ENCODE results near the gene NR2F6.

Gene NR2F6

GRCh38 chr19:17263712-17264640, 18.3 kb upstream of the NR2F6 start:
- no peak for DNase-seq (ENCODE audit: low read depth)

- no peak for DNase-seq (ENCODE audit: low read depth)
Measured at GRCh38 chr19:17262557-17262956, 16.8 kb upstream of the NR2F6 start.

- peak; percentile 93 for DNase-seq (ENCODE audit: low read depth)
Measured at GRCh38 chr19:17260842-17261325, 15.2 kb upstream of the NR2F6 start.

GRCh38 chr19:17259934-17260333, 14.2 kb upstream of the NR2F6 start:
- DNase-seq (ENCODE audit: low read depth), result no peak

GRCh38 chr19:17259118-17259780, 13.5 kb upstream of the NR2F6 start:
- no peak for DNase-seq (ENCODE audit: low read depth)

GRCh38 chr19:17256130-17256529, 10.4 kb upstream of the NR2F6 start:
- DNase-seq (ENCODE audit: low read depth), result no peak

GRCh38 chr19:17255150-17255621, 9.5 kb upstream of the NR2F6 start:
- no peak for DNase-seq (ENCODE audit: low read depth)

- no peak for DNase-seq (ENCODE audit: low read depth)
Measured at GRCh38 chr19:17254636-17255035, 8.9 kb upstream of the NR2F6 start.

GRCh38 chr19:17249887-17250548, 4.3 kb upstream of the NR2F6 start:
- no peak for DNase-seq (ENCODE audit: low read depth)

GRCh38 chr19:17248011-17248776, 2.5 kb upstream of the NR2F6 start:
- DNase-seq (ENCODE audit: low read depth), result no peak

GRCh38 chr19:17246681-17247425, 1.1 kb upstream of the NR2F6 start:
- no peak for DNase-seq (ENCODE audit: low read depth)

GRCh38 chr19:17244618-17245534, 843 bp downstream of the NR2F6 start:
- no peak for DNase-seq (ENCODE audit: low read depth)

- no peak for DNase-seq (ENCODE audit: low read depth)
Measured at GRCh38 chr19:17243830-17244617, 1.7 kb downstream of the NR2F6 start.

- DNase-seq (ENCODE audit: low read depth), result no peak
Measured at GRCh38 chr19:17243211-17243829, 2.4 kb downstream of the NR2F6 start.

- no peak for DNase-seq (ENCODE audit: low read depth)
Measured at GRCh38 chr19:17242431-17243208, 3.1 kb downstream of the NR2F6 start.

GRCh38 chr19:17240826-17241399, 4.8 kb downstream of the NR2F6 start:
- no peak for DNase-seq (ENCODE audit: low read depth)

- DNase-seq (ENCODE audit: low read depth), result no peak
Measured at GRCh38 chr19:17240062-17240752, 5.5 kb downstream of the NR2F6 start.

Measured in activated T-cell treated with anti-CD3 and anti-CD28 coated beads for 1 hour (primary cell).